GM15510 (cell line): ENCODE measurements around the gene CLEC9A.

ENCODE experiments used
- POLR2A ChIP-seq: IDR thresholded peaks from 3 replicates; pipeline ENCODE4 v1.6.1; 2011; ENCODE audit warnings: borderline replicate concordance; ENCODE audit not compliant: insufficient read length; ENCODE audit errors: extremely low read depth

The CLEC9A gene

DNA sequence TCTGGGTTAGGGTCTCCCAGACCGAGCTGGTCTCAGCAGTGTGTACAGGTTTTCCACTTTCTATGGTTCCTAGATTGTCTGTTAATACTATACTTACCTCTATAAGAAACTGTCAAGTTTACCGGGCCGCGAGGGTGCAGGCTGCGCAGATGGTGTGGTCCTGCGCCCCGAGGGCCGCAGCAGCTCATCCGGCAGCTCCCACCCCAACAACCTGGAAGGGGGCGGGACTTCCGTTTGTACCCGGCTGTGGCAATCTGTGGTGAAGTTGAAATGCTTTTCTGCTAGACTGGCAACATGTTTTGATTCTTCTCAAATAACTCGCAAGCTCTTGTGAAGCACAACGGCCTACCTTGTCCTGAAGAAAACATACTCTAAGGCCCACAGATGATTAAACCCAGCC lies at the start of gene CLEC9A:
Gene CLEC9A, plus strand, starts transcription at position 237 of the 400 bp plus-strand sequence. CDS start 22,006 bp downstream, outside the sequence.
- TF ChIP-seq POLR2A, result no peak

DNA sequence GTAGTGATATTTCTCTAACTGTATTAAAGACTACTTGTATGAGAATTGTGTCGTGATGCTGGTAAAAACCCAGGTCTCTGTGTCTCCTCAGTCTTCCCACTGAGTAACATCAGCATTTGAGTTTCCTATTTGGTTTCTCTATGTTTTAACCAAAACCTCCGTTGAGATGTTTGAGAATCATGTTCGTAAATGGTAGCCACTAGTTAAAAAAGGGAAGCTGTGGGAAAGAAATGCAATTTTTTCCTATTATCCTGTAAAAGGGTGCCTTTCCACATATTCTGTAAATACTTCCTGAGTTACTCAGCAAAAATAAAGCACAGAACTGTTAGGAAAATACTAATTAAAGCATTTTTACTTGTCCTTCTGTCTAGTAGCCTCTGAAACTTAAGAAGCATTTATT lies 38.6 kb upstream of the CLEC9A start:
- TF ChIP-seq POLR2A, result no peak

DNA sequence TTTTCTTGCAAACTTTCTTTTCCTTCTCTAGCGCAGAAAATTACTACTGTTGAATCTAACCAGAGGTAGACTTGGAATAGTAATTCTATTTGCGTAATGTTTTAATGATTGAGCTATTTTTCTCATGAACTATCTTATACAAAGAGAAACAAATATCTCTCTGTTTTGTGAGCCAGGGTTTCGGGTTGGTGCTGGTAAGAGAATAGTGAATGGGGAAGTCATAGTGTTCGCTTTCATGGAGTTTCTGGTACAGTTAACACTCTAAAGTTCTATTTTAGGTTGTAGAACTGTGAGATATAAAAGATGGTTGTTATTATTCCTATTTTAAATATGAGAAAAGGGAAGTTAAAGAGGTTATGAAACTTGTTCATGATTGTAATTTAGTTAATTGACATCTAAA lies 38.2 kb upstream of the CLEC9A start:
- no peak for TF ChIP-seq POLR2A

DNA sequence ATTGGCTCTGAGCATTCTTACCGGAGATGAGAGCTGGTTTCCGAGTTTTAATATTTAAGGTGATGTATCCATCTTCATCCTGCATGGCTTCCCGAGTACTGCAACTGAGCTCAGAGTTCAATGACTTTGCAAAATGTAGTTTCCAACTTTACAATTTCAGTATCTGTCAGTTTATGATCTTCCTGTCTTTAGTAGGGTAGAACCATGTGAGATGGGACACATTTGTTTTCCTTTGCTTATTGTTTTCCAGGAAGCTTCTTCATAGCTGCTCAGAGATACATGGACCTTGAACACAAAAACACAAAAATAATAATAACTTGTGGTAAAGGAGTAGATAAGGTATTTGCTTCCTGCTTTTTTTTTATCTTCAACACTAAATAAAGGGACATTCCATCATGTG lies 31.5 kb upstream of the CLEC9A start, which contains the start of gene CLEC1B:
Gene CLEC1B, minus strand, starts transcription at position 106 of the 400 bp plus-strand sequence. Its CDS starts 21 bp downstream, at position 85.
- TF ChIP-seq POLR2A, result no peak

DNA sequence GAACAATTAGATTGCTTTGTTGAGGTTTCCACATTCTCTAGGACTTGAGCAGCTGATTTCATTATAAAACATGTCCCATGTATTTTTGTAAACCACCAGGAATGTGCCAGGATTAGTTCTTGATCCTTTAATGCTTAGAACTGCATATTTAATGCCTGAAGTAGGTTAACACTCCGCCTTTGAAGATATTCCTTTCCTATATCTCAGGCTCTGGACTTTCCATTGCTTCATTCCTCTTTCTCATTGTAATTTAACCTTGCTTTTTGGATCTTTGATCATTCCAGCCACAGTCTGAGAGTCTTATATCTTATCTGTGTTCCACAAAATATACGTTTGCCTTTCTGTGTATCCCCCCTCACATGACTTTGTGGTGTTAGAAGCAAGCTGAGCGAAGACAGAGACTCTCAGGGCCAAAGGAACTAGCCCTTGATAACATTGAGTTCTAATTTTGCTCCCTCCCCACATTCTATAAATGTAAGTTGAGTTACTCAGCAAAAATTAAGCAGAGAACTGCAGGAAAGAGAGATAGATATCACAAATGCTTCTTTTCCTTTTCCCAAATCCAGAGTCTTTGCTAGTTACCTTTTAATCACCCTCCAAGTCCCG lies 29.2 kb upstream of the CLEC9A start:
- TF ChIP-seq POLR2A, result no peak

DNA sequence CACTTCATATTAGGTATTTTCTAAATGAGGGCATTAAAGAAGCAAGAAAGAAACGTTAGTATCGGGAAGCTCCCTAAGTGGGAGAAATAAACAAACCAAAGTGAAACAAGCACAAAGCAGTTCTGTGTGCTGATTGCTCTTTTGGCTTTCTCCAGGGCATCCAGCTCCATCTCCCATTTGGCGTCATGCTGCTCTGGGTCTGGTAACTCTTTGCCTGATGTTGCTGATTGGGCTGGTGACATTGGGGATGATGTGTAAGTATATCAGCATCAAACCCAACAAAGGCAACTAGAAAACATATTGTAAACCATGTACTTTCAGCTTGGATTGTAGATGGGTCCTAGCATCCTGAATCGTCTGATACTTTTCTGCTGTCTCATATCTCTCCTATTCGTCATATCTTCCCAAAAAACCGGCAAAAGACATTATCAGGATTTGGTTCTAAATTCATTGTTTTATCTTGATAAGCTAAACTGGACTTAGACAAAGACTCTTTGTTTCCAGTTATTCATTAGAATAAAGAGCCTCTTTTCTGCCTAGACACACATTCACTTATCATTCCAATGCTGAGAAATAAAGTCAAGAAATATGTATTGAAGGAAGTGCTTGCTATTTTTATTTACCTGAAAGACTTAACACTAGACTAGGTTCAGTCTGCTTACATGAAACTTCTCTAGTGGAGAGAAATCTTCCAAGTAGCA lies 17.7 kb upstream of the CLEC9A start:
- no peak for TF ChIP-seq POLR2A

DNA sequence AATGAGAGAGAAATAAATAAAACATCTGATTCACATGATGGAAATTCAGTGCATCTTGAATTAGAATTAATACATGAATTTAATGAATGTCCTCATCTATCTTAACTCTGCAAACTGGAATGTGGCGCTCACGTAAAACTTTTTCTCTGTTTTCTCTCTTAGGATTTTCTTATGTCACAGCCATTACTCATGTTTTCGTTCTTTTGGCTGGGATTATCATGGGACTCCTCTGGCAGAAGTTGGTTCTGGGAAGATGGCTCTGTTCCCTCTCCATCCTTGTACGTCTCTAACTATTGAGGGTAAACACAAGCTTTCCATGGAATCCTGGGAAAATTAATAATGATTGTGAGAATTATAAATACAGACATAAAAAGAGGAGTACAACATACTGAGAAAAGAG lies 15.0 kb upstream of the CLEC9A start:
- no peak for TF ChIP-seq POLR2A

DNA sequence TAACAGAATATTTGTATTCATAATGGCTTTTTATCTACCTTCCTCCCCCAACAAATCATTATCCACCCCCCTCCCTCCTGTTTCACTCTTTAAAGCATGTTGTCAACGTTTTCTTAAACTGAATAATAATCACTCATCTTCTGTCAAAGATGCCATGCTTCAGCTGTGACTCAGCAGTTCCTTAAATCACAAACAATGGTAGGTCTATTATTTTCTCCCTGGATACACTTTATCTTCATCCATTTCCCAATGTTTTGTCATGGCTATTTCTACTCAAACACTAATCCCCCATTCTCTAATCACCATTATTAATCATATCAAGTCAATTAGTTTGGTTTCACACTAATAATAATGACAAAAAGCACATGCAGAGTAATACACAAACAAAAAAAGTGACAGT lies 13.6 kb upstream of the CLEC9A start:
- no peak for TF ChIP-seq POLR2A

DNA sequence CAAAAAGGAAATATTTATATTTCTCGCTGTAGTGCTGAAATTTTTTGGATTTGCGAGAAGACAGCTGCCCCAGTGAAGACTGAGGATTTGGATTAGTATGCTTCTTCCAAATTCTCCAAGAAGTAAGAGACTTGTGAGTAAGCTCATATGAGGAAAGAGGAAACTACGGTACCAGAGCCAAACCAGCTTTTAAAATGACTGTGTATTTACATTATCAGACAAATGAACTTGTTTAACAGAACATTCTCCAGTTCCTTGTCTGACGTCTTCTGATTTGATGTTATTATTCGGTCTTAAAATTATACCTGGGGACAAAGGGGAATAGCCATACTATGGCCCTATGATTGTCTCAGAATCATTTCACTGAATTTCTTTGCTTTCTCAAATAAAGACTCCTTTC lies 12.1 kb upstream of the CLEC9A start:
- no peak for TF ChIP-seq POLR2A

DNA sequence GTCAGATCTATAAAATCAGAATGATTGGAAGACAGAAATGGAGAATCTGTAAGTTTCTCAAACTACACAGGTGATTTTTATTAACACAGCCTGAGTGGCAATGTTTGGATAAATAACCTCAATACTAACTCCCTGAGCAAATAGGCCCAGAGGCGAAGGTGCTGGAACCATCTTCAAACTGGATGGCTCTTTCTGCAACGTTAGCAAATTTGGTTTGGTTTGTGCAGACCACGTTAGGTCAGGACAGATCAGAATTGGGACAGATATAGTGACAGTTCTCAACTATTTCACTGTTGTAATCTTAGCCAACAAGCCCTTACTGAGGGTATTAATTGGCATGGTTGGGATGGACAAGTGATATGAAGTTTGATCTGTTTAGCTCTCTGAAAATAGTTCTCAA lies 9.1 kb upstream of the CLEC9A start:
- no peak for TF ChIP-seq POLR2A

DNA sequence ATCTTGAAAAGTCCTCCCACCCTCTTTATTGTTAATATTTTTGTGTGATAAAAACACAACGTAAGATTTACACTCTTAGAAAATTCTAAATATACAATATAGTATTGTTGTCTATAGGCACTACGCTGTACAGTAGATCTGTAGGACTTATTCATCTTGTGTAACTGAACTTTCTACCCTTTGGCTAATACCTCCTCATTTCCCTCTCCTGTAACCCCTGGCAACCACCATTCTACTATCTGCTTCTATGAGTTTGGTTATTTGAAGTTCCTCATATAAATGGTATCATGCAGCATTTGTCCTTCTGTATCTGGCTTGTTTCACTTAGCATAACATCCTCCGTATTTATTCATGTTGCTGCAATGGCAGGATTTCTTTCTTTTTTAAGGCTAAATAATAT lies 5.2 kb upstream of the CLEC9A start:
- no peak for TF ChIP-seq POLR2A

DNA sequence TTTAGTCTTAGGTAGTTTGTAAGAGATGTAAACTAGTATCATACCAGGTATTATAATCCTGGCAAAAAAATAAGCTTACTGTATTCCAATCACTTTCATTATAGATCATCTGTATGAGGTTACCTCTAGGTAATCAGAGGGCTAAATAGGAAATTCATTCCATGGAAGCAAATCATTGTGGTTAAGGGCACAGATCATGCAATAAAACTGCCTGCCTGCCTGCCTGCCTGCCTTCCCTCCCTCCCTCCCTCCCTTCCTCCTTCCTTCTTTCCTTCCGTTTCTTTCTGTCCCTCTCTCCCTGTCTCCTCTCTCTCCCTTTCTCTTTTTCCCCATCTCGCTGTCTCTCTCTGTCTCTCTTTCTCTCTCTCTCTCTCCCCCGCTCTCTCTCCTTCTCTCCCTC lies 3.2 kb upstream of the CLEC9A start:
- TF ChIP-seq POLR2A, result no peak

DNA sequence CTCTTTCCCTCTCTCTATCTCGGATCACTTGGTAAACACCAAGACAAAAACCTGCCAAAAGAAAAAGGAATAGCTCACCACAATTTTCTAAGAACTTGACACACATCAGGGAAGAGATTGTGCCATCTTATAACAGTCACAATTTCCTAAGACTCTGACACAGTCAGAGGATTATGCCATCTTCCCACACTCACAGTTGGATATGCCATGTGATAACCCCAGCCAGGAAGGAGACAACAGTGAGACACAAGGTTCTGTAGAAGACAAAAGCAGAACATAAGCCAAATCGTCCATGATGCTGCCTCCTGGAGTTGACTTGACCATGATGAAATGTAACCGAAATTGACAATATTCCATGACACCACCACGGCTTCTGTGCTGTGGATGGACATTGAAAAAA lies 2.8 kb upstream of the CLEC9A start:
- no peak for TF ChIP-seq POLR2A

DNA sequence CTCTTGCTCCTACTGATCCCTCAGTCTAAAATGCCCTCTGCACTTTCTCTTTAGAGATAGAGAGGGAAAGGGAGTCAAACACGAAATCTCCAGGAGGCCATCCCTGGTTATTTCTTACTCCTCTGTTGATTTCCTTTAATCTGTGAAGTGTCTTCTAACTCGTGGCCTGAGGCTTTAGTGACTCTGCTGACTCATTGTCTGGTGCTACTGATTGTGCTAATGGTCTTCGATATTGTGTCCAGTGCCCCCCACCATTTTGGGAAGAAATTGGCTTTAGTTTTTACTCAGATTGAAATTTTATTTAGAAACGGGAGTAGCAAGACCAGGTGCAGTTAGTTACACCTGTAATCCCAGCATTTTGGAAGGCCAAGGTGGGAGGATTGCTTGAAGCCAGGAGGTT lies 839 bp downstream of the CLEC9A start:
- no peak for TF ChIP-seq POLR2A

DNA sequence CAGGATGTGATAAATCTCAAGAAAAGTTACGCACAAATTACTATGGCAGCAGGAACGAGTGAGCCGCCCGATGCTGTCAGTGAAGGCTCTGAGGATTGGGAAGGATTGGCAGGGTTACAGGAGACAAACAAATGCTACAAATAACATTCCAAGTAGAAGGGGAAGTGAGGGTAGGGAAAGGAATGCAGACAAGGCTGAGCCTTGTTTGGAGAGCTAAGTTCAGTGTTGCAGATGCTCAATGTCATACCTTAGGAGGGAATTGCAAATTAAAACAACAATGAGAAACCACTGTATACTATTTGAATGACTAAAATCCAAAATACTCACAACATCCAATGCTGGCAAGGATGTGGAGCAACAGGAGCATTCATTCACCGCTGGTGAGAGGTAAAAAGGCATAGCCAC lies 1.3 kb downstream of the CLEC9A start:
- no peak for TF ChIP-seq POLR2A
